ENCODE data around the gene C10orf143. TPM values are rescaled to one million over a fixed set of nuclear protein-coding genes. Genes with fewer than 3 reads are reported as not detected.

Gene C10orf143
- total and polyA plus RNA-seq, 2 of the 4 experiments (the other 2 are of a cell fraction): 0.36 to 0.60 TPM

DNA sequence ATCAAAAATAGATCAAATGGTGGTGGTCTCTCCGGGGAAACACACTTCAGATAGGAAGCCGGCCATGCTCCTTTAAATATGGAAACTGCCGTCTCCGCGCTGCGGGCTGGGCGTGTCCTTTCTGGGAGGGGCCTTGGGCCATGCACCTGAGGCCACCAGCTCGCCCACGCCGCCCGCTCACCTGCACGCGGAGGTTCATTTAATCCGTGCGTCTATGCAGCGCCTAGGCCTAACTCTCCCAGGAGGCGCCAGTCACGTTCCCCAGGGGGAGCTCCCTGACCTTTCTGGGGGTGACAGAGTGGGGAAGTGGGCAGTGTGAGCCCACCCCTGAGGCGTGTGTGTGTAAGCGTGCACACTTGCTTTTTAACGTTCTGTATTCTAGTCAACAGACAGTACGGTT, 64.0 kb downstream of the C10orf143 start:
- no peak overlapping the region for H4K5ac ChIP-seq (ENCODE audit: low read depth, low read length)
- H3K4me1 ChIP-seq (ENCODE audit: control insufficient read depth, insufficient read depth, low read length): no peaks in the 10 kb centered on the region
- H3K27me3 ChIP-seq (ENCODE audit: control insufficient read depth, insufficient read depth, low read length): no peaks in the 10 kb centered on the region
- no peak overlapping the region for H2BK15ac ChIP-seq (ENCODE audit: low read depth, low read length)
- dilution Hi-C loops (cut with HindIII; ENCODE audit: low sequenced_read_pairs, unreplicated experiment): no loop called here
- no peak overlapping the region for H2BK120ac ChIP-seq (ENCODE audit: low read depth, low read length)
- no peak overlapping the region for H3K27ac ChIP-seq (ENCODE audit: insufficient read depth, low read length)
- no peak overlapping the region for H3K14ac ChIP-seq (replicated peaks; ENCODE audit: low read depth, low read length)
- H3K4me2 ChIP-seq (ENCODE audit: low read depth, low read length): no peak overlapping the region
- DNase-seq: no peak
- BruUV-seq (replicated peaks): no TSS peak
- no peaks in the 10 kb centered on the region for H3K79me1 ChIP-seq (ENCODE audit: low read depth in 1 of 2, low read length in 2 of 2)
- H3K4ac ChIP-seq (ENCODE audit: low read depth, low read length): no peak overlapping the region
- no peak overlapping the region for H2BK20ac ChIP-seq (ENCODE audit: low read depth, low read length)
- H2AK9ac ChIP-seq (replicated peaks; ENCODE audit: low read depth, low read length, poor library complexity): no peak overlapping the region
- WGBS, 2 experiments (ENCODE audit: extremely low coverage in 2 of 2, insufficient read length in 1 of 2): 59% methylated on average over 10 of the region's 22 CpGs; no CpG with 5 or more reads in 1 of the 2 experiments
- in situ Hi-C loops (cut with MboI; ENCODE audit: low sequenced_read_pairs): no loop called here
- no peak overlapping the region for H2AFZ ChIP-seq (replicated peaks; ENCODE audit: low read length, poor library complexity)
- intact Hi-C loops (cut with micrococcal nuclease): no loop called here
- H3K56ac ChIP-seq (ENCODE audit: extremely low read depth, insufficient read depth, low read length): no peak overlapping the region
- H2BK5ac ChIP-seq (ENCODE audit: low read depth, low read length, poor library complexity, severe bottlenecking): no peak overlapping the region
- no peak overlapping the region for H3K23ac ChIP-seq (ENCODE audit: low read depth, low read length)
- H3K9ac ChIP-seq (ENCODE audit: low read depth, low read length): no peak overlapping the region
- ChIA-PET POLR2A (ENCODE audit: unreplicated experiment) (no interaction called here), CTCF (no interaction called here)
- no peak overlapping the region for H4K8ac ChIP-seq (ENCODE audit: low read depth in 2 of 2, low read length in 2 of 2)
- no peaks in the 10 kb centered on the region for H3K36me3 ChIP-seq (ENCODE audit: control insufficient read depth, insufficient read depth, low read length)
- ATAC-seq (ENCODE audit: low read depth): no peak
- TF ChIP-seq MAFK (IDR thresholded peaks at IDR 0.05; ENCODE audit: low read depth, low read length) (no peak), MXI1 (IDR thresholded peaks at IDR 0.05; ENCODE audit: borderline replicate concordance, low read depth, low read length) (no peak), CEBPB (IDR thresholded peaks at IDR 0.05; ENCODE audit: low read depth, low read length) (no peak), BHLHE40 (IDR thresholded peaks at IDR 0.05; ENCODE audit: low read depth, low read length) (no peak)
- no peaks in the 10 kb centered on the region for H3K9me1 ChIP-seq (ENCODE audit: insufficient read depth, low read length)
- H4K91ac ChIP-seq (ENCODE audit: insufficient read depth, low read depth, low read length): no peak overlapping the region
- no peak overlapping the region for H2AK5ac ChIP-seq (ENCODE audit: low read depth, low read length)
- no peaks in the 10 kb centered on the region for H4K20me1 ChIP-seq (ENCODE audit: insufficient read depth, low read length)
- peaks cover 10% of the 10 kb centered on the region for H3K9me3 ChIP-seq (ENCODE audit: control insufficient read depth, insufficient read depth, low read length)
- H3K4me3 ChIP-seq (ENCODE audit: insufficient read depth, low read depth, low read length): no peak overlapping the region
- no peak overlapping the region for H3K18ac ChIP-seq (ENCODE audit: low read depth, low read length)
